ENCODE results near the gene AGXT.

GRCh38 chr2:240831594-240832204, 36.9 kb upstream of the AGXT start:
- TF ChIP-seq, protein P1, sequence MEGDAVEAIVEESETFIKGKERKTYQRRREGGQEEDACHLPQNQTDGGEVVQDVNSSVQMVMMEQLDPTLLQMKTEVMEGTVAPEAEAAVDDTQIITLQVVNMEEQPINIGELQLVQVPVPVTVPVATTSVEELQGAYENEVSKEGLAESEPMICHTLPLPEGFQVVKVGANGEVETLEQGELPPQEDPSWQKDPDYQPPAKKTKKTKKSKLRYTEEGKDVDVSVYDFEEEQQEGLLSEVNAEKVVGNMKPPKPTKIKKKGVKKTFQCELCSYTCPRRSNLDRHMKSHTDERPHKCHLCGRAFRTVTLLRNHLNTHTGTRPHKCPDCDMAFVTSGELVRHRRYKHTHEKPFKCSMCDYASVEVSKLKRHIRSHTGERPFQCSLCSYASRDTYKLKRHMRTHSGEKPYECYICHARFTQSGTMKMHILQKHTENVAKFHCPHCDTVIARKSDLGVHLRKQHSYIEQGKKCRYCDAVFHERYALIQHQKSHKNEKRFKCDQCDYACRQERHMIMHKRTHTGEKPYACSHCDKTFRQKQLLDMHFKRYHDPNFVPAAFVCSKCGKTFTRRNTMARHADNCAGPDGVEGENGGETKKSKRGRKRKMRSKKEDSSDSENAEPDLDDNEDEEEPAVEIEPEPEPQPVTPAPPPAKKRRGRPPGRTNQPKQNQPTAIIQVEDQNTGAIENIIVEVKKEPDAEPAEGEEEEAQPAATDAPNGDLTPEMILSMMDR (IDR thresholded peaks at IDR 0.05): no peak
- TF ChIP-seq POLR2A (IDR thresholded peaks at IDR 0.05) (no peak), POLR2AphosphoS5 (IDR thresholded peaks at IDR 0.05) (no peak), EP300 (IDR thresholded peaks at IDR 0.05) (no peak)
